Hypothalamus (tissue), 51 donors: ENCODE measurements around the gene ZNRD2.

Experiments used
- DNase-seq, 51 donors: peaks; one replicate each; lab custom pipeline; 2025; lab: John Stamatoyannopoulos, UW

Gene ZNRD2

DNA sequence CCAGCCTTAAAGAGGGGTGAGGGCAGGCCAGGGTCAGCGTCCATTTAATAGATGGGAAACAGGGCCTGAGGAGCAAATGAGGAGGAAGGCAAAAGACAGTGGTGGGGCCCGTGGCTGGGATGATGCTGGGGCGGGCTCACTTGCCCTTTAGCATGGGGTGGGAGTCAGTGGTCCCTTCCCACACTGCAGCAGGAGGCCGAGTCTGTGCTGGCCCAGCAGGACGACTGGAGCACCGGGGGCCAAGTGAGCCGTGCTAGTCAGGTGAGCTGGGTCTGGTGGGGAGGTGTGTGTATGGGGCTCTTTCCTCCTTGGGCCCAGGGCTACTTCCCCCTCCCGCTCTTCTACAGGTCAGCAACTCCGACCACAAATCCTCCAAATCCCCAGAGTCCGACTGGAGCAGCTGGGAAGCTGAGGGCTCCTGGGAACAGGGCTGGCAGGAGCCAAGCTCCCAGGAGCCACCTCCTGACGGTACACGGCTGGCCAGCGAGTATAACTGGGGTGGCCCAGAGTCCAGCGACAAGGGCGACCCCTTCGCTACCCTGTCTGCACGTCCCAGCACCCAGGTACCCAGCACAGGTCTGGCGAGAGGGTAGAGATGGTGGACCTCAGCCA lies 32.6 kb upstream of the ZNRD2 start:
- no peak for DNase-seq

DNA sequence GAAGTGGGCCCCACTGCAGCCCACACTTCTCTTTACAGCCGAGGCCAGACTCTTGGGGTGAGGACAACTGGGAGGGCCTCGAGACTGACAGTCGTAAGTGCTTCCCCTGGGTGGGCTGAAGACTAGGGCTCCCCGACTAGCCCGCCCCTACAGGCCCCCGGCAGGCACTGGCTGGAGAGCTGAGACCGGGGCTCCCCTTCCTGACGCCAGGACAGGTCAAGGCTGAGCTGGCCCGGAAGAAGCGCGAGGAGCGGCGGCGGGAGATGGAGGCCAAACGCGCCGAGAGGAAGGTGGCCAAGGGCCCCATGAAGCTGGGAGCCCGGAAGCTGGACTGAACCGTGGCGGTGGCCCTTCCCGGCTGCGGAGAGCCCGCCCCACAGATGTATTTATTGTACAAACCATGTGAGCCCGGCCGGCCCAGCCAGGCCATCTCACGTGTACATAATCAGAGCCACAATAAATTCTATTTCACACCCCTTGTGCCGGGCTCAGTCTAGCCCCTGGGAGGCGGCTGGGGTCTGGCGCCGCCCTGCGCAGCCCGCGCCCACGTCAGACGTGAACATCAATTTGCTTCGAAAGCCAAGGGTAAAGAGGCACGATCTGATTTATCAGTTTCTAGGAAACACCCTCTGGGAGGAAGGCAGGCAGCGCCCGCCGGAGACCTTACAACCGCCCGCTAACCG lies 31.9 kb upstream of the ZNRD2 start:
- DNase-seq, result no peak

DNA sequence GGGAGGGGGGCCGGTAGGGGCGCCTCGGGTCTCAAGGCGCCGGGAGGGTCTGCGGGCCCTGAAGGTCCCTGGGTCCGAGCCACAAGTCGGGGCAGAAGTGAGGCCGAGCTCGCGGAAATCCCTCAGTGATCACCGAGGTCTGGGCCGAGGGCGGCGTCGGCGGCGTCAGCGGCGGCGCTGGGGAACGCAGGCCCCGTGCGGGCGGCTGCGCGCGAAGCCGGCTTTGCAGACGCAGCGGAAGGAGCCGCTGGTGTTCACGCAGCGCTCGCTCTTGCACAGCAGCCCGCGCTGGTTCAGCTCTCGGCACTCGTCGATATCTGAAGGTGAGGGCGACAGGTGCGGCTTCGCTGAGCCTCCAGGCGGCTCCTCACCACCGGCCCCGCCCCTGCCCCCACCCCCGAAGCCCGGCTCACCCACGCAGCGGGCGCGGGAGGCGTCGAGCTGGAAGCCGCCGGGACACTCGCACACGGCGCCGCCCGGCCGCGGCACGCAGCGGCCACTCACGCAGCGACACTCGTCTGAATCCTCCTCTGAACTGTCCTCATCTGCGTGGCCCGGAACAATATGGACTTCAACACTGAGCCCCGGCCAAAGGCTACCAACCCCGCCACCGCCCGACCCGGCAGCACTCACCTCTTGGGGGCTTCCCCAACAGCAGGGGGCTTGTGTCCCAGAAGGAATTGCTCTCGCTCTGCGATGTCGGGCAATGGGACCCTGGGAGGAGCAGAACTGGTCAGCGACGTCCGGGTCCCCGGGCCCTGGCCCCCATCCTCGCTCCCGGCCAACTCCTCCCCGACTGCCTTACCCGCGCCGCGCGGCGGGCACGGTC lies 31.1 kb upstream of the ZNRD2 start:
- DNase-seq, result peak in 1 of 51 donors; percentile 28

DNA sequence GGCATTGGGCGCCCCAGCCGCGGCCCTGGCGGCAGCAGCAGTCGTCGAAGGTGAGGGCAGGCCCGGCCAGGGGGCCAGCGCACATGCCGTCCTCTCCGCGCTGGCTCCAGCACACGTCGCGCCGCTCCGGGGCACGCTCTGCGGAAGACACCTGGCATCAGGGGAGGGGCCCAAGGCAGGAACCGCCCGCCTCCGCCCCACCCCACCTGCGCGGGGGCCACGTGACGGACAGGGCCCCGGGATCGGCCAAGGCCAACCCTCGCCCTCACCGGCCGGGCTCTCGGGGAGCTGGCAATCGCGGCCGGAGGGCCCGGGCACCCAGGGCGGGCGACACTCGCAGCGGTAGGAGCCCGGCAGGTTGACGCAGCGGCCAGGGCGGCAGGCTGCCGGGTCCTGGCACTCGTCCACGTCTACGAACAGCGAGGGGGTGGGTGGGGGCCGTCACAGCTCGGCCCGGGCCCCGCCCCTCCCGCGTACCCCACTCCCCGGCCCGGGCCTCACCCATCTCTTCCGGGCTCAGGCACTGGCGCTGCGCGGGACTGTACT lies 30.5 kb upstream of the ZNRD2 start:
- no peak for DNase-seq

DNA sequence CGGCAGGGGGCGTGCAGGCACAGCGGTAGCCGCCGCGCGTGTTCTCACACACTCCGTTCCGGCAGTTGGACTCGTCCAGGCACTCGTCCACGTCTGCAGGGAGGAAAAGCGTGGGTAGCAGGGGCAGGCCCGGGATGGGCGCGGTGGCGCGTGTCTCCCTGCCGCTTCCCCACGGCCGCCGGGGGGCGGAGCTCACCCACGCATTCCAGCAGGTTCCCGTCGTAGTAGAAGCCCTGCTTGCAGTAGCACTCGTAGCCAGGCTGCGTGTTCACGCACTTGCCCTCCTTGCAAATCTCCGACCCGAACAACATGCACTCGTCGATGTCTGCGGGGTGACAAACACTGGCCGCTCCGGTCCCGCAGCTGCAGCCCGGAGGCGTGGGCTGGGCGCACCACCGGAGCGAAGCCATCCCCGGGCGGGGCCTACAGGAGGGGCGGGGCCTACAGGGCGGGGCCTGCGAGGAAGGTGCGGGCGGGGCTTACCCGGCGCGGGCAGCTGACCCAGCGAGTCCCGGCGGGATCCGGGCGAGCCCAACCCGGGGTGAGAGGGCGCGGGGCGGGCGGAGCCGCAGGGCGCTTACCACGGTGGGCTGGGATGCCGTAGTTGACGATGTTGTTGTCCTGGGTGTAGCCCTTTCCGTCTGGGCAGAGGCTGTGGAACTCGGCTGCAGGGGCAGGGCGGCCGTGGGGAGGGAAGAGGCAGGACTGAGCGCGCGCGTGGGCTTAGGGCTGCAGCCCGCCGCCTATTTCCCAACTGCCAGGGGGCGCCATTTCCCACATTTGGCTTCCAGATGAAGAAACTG lies 29.8 kb upstream of the ZNRD2 start:
- peak; percentile 55 to 99 (median 86) for DNase-seq

GRCh38 chr11:65541093-65541982 lies 28.9 kb upstream of the ZNRD2 start:
- DNase-seq, result no peak

DNA sequence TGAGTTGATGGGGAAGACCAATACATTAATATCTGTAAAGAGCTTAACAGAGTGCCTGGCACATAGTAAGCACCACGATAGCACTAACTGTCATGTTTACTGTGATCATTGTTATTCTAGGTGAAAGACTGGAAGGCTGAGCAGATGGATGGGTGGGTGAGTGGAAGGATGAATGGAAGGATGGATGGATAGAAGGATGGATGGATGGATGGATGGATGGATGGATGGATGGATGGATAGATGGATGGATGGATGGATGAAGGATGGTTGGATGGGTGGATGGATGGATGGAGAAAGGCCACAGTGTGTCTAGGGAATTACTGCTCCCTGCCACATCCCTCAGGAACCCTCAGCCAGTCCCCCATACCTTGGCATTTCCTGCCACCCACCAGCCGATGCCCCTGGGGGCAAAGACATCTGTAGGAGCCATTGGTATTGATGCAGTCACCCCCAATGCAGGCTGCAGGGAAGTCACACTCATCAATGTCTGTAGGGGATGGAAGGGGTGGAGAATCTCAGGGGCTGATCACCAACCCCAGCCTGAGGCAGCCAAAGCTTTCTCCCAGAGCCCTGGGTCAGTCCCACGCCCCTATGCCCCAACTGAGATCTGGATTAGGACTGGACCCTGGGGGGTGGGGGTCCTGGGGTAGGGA lies 27.4 kb upstream of the ZNRD2 start:
- no peak for DNase-seq

GRCh38 chr11:65545853-65546216 lies 24.4 kb upstream of the ZNRD2 start:
- DNase-seq, result no peak

DNA sequence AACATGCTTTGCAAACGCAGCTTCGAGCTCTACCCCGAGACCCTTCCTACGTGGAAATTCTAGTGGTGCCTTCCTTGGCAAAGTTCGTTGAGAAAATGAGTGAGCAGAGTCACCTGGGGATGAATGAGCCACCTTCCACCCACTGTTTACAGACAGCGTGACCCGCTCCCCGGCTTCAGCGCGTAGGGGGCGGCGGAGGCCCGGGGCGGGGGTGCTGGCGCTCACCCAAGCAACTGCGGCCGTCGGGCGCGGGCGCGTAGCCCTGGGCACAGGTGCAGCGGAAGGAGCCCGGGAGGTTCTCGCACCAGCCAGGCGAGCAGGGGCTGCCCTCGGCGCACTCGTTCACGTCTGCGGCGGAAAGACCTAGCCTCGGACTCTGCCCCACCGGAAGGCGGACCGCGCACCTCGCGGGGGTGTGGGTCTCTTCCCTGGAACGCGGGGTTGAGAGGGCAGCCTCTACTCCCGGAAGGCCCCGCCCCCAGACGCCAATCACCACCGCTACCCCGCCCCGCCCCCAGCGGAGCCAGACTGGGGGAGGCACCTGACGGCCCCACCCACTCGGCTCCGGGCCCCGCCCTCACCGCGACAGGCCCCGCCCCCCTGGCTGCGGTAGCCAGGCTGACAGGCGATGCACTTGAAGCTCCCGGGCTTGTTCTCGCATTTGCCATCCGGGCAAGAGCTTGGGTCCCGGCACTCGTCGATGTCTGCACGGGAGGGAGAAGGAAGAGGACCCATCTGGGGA lies 23.9 kb upstream of the ZNRD2 start:
- DNase-seq, result peak in 24 of 51 donors; percentile 13 to 59 (median 32)

DNA sequence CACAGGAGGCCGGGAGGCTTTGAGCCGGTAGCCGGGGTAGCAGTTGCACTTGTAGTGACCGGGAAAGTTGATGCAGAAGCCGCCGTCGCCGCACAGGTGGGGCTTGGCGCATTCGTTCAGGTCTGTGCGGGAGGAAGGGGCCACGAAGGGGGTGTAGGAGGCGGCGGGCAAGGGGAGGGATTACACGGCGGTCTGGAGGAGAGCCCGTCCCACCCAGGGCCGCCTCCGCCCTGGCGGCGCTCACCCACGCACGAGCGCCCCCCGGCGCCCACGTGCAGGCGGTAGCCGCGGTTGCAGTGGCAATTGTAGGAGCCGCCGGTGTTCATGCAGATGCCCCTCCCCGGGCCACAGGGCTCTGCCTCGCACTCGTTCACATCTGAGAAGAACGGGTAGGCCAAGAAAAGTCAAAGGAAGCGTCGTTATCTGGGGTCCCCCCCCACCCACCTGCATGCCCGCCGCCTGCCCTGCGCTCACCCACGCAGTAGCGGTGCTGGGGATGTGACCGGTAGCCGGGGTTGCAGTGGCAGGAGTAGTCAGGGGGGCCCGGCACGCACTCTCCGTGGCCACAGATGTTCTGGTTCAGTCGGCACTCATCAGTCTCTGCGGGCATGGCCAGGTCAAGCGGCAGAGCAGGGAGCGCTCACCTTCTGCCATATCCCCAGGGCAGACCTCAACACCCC lies 22.7 kb upstream of the ZNRD2 start:
- DNase-seq, result no peak

DNA sequence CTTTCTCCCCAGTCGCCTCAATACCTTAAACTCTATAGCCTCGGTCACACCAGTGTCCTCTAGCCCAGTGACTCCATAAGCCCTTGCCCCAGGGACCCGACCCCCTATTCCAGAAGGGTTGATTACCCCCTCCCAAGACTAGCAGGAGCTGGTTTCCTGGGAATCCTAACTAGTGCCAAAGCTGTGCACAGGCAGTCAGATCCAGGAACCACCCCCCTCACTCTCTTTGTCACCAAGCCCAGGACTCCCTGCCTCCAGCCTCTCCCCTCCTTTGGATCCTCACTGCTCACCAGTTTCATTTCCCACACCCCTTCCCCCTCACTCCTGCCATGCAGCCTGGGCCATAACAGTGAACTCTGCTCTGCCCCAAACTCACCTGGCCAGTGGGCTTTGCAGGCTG lies 21.9 kb upstream of the ZNRD2 start:
- DNase-seq, result no peak

GRCh38 chr11:65549096-65549495 lies 21.2 kb upstream of the ZNRD2 start:
- no peak for DNase-seq

GRCh38 chr11:65551572-65552387 lies 18.5 kb upstream of the ZNRD2 start:
- DNase-seq, result peak in 6 of 51 donors; percentile 8 to 47 (median 24)

DNA sequence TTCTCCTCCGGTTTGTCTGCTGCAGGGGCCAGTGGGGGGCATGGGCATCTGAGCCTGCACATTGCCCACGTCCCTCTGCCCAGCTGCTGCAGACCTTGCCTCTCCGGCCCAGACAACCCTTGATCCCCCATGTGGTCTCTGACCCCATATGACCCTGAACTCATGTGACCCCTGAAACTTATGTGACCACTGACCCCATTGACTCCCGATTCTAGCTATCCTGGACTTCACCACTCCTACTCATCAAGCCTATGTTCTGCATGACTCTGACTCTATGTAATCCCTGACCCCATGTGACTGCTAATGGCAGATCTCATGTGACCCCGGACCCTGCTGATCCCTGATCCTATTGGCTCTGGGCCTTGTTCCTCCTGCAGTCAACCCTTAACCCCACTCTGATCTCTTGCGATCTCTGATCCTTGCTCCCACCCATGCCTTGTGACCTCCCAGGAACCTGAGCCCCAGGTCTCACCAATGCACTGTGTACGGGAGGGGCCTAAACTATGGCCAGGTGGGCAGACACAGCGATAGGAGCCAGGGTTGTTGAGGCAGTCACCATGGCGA lies 17.8 kb upstream of the ZNRD2 start:
- DNase-seq, result no peak

DNA sequence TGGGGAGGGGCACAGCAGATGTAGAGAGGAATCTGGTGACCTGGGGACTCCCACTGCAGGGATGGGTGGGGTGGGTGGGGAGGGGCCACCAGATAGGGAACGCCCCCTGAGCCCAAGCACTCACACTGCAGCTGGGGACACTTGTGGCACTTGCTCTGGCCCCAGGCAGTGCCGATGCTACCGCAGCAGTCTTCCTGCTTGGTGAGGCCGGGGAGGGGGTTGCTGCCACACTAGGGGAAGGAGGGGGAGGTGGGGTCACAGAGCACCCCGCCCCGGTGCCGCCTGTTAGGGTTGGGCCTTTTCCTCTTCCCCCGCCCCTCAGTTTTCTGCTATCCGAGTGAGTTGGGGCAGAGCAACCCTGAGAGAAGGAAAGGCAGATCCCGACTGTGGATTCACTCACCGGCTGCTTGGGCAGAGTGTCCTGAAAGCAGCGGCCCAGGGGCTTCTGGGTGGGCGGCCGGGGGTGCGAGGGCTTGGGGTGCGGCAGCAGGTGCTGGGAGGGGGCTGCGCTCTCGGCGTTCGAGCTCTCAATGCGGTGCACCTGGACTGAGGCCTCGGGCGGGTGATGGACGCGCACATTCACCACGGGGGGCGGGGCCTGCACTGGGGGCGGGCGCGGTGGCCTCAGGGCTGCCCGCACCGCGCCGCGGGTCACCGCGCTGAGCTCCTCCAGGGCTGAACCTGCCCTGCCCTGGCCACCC lies 16.8 kb upstream of the ZNRD2 start:
- DNase-seq, result no peak
